OCI-LY7 (cell line): ENCODE results near the gene OR5D13. TPM values are rescaled to one million over a fixed set of nuclear protein-coding genes. Genes with fewer than 3 reads are reported as not detected.

ENCODE experiments used
- Bru-seq: library from RNA; stranded (reverse); fragments of 400-500 nt; gene quantifications from one replicate; lab custom pipeline; 2021; lab: Mats Ljungman, UMichigan
- BruChase-seq, 2 experiments: library from RNA; stranded (reverse); fragments of 400-500 nt; gene quantifications; one replicate each; lab custom pipeline; 2021; lab: Mats Ljungman, UMichigan
- BruUV-seq: library from RNA; stranded (reverse); fragments of 400-500 nt; replicated peaks from 2 replicates; lab custom pipeline; 2021; lab: Mats Ljungman, UMichigan
- CTCF ChIA-PET: fragments of 300-600 bp; sonication (Branson Sonifier 250); formaldehyde crosslinking; loops from one replicate; lab custom pipeline; 2022; ENCODE audit warnings: antibody characterized with exemption; ENCODE audit not compliant: unreplicated experiment; lab: Charles Lee
- POLR2A ChIA-PET: fragments of 300-600 bp; sonication (Branson Sonifier 250); formaldehyde crosslinking; loops from one replicate; lab custom pipeline; 2022; ENCODE audit warnings: antibody characterized with exemption; lab: Charles Lee
- DNase-seq: peaks from one replicate; pipeline ENCODE4 v3.0.0-alpha.2; 2015; ENCODE audit warnings: low spot score
- H2AFZ ChIP-seq: fragments of 200-600 bp; sonication (generic), shearing (Covaris generic); 2 replicates; pipeline ENCODE4 v1.6.1; 2014; ENCODE audit warnings: mild to moderate bottlenecking, antibody characterized with exemption, low read length, moderate library complexity
- H3K27ac ChIP-seq: fragments of 200-600 bp; sonication (generic); 2 replicates; pipeline ENCODE4 v1.5.1; 2014; ENCODE audit warnings: mixed run types, low read depth, mild to moderate bottlenecking, moderate library complexity, low read length, inconsistent platforms; ENCODE audit not compliant: poor library complexity, severe bottlenecking
- H3K36me3 ChIP-seq: fragments of 200-600 bp; sonication (generic); 2 replicates; pipeline ENCODE4 v1.6.1; 2014; ENCODE audit warnings: mild to moderate bottlenecking, antibody characterized with exemption, low read length, moderate library complexity, mixed read lengths; ENCODE audit not compliant: insufficient read depth
- H3K4me1 ChIP-seq: fragments of 200-600 bp; sonication (generic); 2 replicates; pipeline ENCODE4 v1.5.1; 2014; ENCODE audit warnings: mild to moderate bottlenecking, low read length; ENCODE audit not compliant: insufficient read depth, poor library complexity, severe bottlenecking
- H3K4me2 ChIP-seq: fragments of 200-600 bp; sonication (generic); 2 replicates; pipeline ENCODE4 v1.6.1; 2014; ENCODE audit warnings: mild to moderate bottlenecking, low read length
- H3K4me3 ChIP-seq: fragments of 200-600 bp; sonication (generic); 2 replicates; pipeline ENCODE4 v1.5.1; 2014; ENCODE audit warnings: mild to moderate bottlenecking, low read depth, low read length; ENCODE audit not compliant: poor library complexity, severe bottlenecking
- H3K79me2 ChIP-seq: fragments of 200-600 bp; sonication (generic); 2 replicates; pipeline ENCODE4 v1.6.1; 2016; ENCODE audit warnings: low read depth, mild to moderate bottlenecking, low read length, moderate library complexity, mixed read lengths; ENCODE audit not compliant: insufficient read depth
- H3K9me2 ChIP-seq: fragments of 200-600 bp; sonication (generic); 2 replicates; pipeline ENCODE4 v1.6.1; 2016; ENCODE audit warnings: mild to moderate bottlenecking, low read length, mixed read lengths; ENCODE audit not compliant: insufficient read depth
- H3K9me3 ChIP-seq: fragments of 200-600 bp; sonication (generic); 2 replicates; pipeline ENCODE4 v1.6.1; 2014; ENCODE audit warnings: mild to moderate bottlenecking, mixed run types, low read length, mixed read lengths
- H4K20me1 ChIP-seq: fragments of 200-600 bp; sonication (generic); 2 replicates; pipeline ENCODE4 v1.6.1; 2014; ENCODE audit warnings: mild to moderate bottlenecking, antibody characterized with exemption, low read length, moderate library complexity, mixed read lengths; ENCODE audit not compliant: insufficient read depth
- EZH2phosphoT487 ChIP-seq: fragments of 200-600 bp; sonication (generic); IDR thresholded peaks from 2 replicates; pipeline ENCODE4 v1.6.1; 2018; ENCODE audit warnings: low read depth, borderline replicate concordance, mild to moderate bottlenecking, mixed run types, antibody characterized with exemption, low read length, moderate library complexity, mixed read lengths
- intact Hi-C: fragments of 100-400 bp; cut with micrococcal nuclease; formaldehyde crosslinking; loops from one replicate; pipeline ENCODE4 v1.10.0; 2022; ENCODE audit not compliant: unreplicated experiment
- long read RNA-seq: library from polyadenylated mRNA; stranded (forward); transcript quantifications from one replicate; pipeline ENCODE4 v2.0.0, GENCODE V29; 2022
- total RNA-seq, 2 experiments: library from RNA; depleted of rRNA in 1 of 2; stranded (reverse); fragments of >200 nt in 1 of 2; shearing (Covaris generic) in 1 of 2; gene quantifications; 2 replicates each; pipeline ENCODE4 v1.2.3, GENCODE V29; 2014 to 2022
- TF ChIP-seq, protein P1 (sequence below): fragments of 200-600 bp; sonication (generic); conservative IDR thresholded peaks from 2 replicates; pipeline ENCODE4 v1.5.1; 2014; ENCODE audit warnings: mild to moderate bottlenecking, antibody characterized with exemption, low read length, moderate library complexity, mixed read lengths

OR5D13 gene, protein sequence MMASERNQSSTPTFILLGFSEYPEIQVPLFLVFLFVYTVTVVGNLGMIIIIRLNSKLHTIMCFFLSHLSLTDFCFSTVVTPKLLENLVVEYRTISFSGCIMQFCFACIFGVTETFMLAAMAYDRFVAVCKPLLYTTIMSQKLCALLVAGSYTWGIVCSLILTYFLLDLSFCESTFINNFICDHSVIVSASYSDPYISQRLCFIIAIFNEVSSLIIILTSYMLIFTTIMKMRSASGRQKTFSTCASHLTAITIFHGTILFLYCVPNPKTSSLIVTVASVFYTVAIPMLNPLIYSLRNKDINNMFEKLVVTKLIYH
- total RNA-seq (2014; rRNA removed; shearing (Covaris generic)) (not detected in 2 replicates), total RNA-seq (2022) (not detected in 2 replicates), Bru-seq, nascent RNA (not detected), BruChase-seq, experiment 1, labeled RNA remaining after a 6-hour chase (not detected), BruChase-seq, experiment 2, labeled RNA remaining after a 2-hour chase (not detected)
- long read RNA-seq = 0 reads

DNA sequence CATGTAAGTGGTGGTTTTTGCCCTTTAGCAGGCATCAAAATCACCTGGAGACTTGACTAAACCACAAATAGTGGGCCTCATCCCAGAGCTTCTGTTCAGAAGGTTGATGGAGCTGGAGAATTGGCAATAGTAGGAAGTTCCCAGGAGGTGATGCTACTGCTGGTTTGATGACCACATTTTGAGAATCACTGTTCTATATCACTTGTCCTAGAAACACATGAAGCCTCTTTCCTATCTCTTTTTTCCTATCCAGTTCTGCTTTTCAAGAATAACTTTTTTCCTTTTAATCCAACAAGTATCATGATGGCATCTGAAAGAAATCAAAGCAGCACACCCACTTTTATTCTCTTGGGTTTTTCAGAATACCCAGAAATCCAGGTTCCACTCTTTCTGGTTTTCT lies at the start of gene OR5D13:
Gene OR5D13 (plus strand): TSS at position 301 of the 400 bp plus-strand sequence. CDS start 0 bp downstream, at position 301.
- intact Hi-C loops = no loop called here

GRCh38 chr11:55726715-55727324 lies 46.4 kb upstream of the OR5D13 start:
- no peak for TF ChIP-seq EZH2phosphoT487
- TF ChIP-seq, protein P1, sequence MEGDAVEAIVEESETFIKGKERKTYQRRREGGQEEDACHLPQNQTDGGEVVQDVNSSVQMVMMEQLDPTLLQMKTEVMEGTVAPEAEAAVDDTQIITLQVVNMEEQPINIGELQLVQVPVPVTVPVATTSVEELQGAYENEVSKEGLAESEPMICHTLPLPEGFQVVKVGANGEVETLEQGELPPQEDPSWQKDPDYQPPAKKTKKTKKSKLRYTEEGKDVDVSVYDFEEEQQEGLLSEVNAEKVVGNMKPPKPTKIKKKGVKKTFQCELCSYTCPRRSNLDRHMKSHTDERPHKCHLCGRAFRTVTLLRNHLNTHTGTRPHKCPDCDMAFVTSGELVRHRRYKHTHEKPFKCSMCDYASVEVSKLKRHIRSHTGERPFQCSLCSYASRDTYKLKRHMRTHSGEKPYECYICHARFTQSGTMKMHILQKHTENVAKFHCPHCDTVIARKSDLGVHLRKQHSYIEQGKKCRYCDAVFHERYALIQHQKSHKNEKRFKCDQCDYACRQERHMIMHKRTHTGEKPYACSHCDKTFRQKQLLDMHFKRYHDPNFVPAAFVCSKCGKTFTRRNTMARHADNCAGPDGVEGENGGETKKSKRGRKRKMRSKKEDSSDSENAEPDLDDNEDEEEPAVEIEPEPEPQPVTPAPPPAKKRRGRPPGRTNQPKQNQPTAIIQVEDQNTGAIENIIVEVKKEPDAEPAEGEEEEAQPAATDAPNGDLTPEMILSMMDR = peak; percentile 68
- no peaks in the 10 kb centered on the region for H3K36me3 ChIP-seq
- no peak overlapping the region for H3K4me3 ChIP-seq
- no peaks in the 10 kb centered on the region for H3K9me2 ChIP-seq
- no peak overlapping the region for H3K27ac ChIP-seq
- no peaks in the 10 kb centered on the region for H3K4me1 ChIP-seq
- H3K4me2 ChIP-seq = no peak overlapping the region
- BruUV-seq = no TSS peak
- no peaks in the 10 kb centered on the region for H3K79me2 ChIP-seq
- no peak overlapping the region for H2AFZ ChIP-seq
- intact Hi-C loops = loop anchor here (5.0 kb wide), 1 partner anchor 1055 kb away; no protein-coding TSS in a partner anchor
- CTCF ChIA-PET = no interaction called here
- no peaks in the 10 kb centered on the region for H4K20me1 ChIP-seq
- no peaks in the 10 kb centered on the region for H3K9me3 ChIP-seq
- peak; percentile 4 for DNase-seq
- POLR2A ChIA-PET = no interaction called here

More for the DNA sequence above, at the start of gene OR5D13:
- TF ChIP-seq EZH2phosphoT487 = no peak
- TF ChIP-seq, protein P1 = no peak
- Histone ChIP-seq H3K79me2 (no peaks in the 10 kb centered on the region), H4K20me1 (no peaks in the 10 kb centered on the region), H3K36me3 (no peaks in the 10 kb centered on the region), H3K4me1 (no peaks in the 10 kb centered on the region), H3K9me3 (no peaks in the 10 kb centered on the region), H3K9me2 (no peaks in the 10 kb centered on the region), H3K27ac (no peak within 1 kb of the TSS), H2AFZ (no peak within 1 kb of the TSS), H3K4me2 (no peak within 1 kb of the TSS), H3K4me3 (no peak within 1 kb of the TSS)
- BruUV-seq = no TSS peak
- ChIA-PET POLR2A (no interaction called here), CTCF (no interaction called here)
- DNase-seq = no peak
